ENCODE measurements around the gene WNK2. TPM values are rescaled to one million over a fixed set of nuclear protein-coding genes. Genes with fewer than 3 reads are reported as not detected.

Gene WNK2
- 10 to 100 TPM; 29.2 to 37.5 TPM for total RNA-seq
- polyA plus RNA-seq (ENCODE audit: insufficient read length in 2 of 2): 100 to 1,000 TPM; 101 to 124 TPM
- long read RNA-seq, donor 1, partial matches to known transcripts: 30 of 33 reads
- long read RNA-seq, donor 1, other reads (novel, unspliced or antisense): 0 of 33 reads
- long read RNA-seq, donor 2, partial matches to known transcripts: 13 of 14 reads
- long read RNA-seq, donor 2, other reads (novel, unspliced or antisense): 0 of 14 reads
- long read RNA-seq, donor 3, partial matches to known transcripts: 7 of 9 reads
- long read RNA-seq, donor 3, other reads (novel, unspliced or antisense): 0 of 9 reads
- long read RNA-seq, donor 4, partial matches to known transcripts: 0 of 1 reads
- long read RNA-seq, donor 4, other reads (novel, unspliced or antisense): 0 of 1 reads

- H3K27me3 ChIP-seq (ENCODE audit: control insufficient read depth, insufficient read depth, low read length): peaks cover 5% of the 10 kb centered on the region
- peak within 1 kb of the TSS; percentile 61 for H3K27ac ChIP-seq (ENCODE audit: low read depth, low read length)
- under 1% methylated on average over 82 of the region's 82 CpGs for WGBS (ENCODE audit: insufficient coverage)
Observed at GRCh38 chr9:93183663-93184431, at the start of gene WNK2. Gene WNK2 (plus strand): TSS chr9:93184139. CDS start chr9:93184930, 791 bp downstream.

DNA sequence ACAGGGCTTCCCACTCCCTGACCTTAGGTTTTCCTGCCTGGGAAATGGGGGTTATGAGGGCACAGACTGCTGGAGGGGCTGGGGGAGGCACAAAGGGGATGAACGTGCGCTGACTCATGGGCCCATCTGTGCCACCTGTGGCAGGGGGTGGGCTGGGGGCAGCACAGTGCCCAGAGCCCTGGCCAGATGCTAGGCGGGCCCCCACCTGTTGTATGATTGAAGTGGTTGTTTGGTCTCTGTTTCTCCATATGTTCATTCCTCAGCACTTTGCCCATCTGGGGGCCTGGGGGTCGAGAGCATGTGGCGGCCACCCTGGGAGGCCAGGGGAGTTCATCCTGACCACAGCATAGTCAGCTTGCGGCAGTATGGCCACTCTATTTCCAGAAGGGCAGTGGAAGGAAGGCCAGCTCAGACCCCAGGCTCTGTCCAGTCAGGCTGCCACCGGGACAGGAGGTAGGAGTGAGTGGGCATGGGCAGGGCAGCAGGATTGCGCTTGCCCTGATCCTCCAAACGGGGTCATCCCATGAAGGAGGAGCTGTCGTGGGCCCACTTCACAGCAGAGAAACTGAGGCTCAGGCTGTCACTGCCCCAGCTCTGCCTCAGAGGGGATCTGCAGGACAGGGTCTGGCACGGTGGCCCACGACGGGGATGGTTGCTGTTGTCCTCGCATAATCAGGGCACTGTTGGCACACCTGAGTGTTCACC is 49.0 kb upstream of the WNK2 start:
- Histone ChIP-seq H3K27me3 (ENCODE audit: control insufficient read depth, insufficient read depth, low read length) (no peaks in the 10 kb centered on the region), H3K4me3 (ENCODE audit: low read depth, low read length) (peak overlapping the region; percentile 60), H3K27ac (ENCODE audit: low read depth, low read length) (peak overlapping the region; percentile 92), H3K9me3 (ENCODE audit: control insufficient read depth, insufficient read depth, low read length) (no peaks in the 10 kb centered on the region), H3K4me1 (ENCODE audit: control insufficient read depth, insufficient read depth, low read length) (peaks cover 60% of the 10 kb centered on the region), H3K36me3 (ENCODE audit: control insufficient read depth, insufficient read depth, low read length) (peaks cover 20% of the 10 kb centered on the region)
- DNase-seq (ENCODE audit: low read depth in 4 of 6, low spot score in 6 of 6): no peak
- 81% methylated on average over 11 of the region's 14 CpGs for WGBS (ENCODE audit: insufficient coverage)

More at GRCh38 chr9:93183663-93184431, at the start of gene WNK2:
- peak within 1 kb of the TSS; percentile 71 for H3K4me3 ChIP-seq (ENCODE audit: low read depth, low read length)
- H3K9me3 ChIP-seq (ENCODE audit: control insufficient read depth, insufficient read depth, low read length): no peaks in the 10 kb centered on the region
- peaks cover 22% of the 10 kb centered on the region for H3K36me3 ChIP-seq (ENCODE audit: control insufficient read depth, insufficient read depth, low read length)
- DNase-seq (ENCODE audit: low read depth in 4 of 6, low spot score in 6 of 6): peak in 3 of 6 donors; percentile 63 to 90 (median 90)
- H3K4me1 ChIP-seq (ENCODE audit: control insufficient read depth, insufficient read depth, low read length): peaks cover 46% of the 10 kb centered on the region

- no peak overlapping the region for H3K27ac ChIP-seq (ENCODE audit: low read depth, low read length)
- peak in 2 of 6 donors; percentile 44 to 83 for DNase-seq (ENCODE audit: low read depth in 4 of 6, low spot score in 6 of 6)
- peaks cover 49% of the 10 kb centered on the region for H3K4me1 ChIP-seq (ENCODE audit: control insufficient read depth, insufficient read depth, low read length)
- H3K27me3 ChIP-seq (ENCODE audit: control insufficient read depth, insufficient read depth, low read length): no peaks in the 10 kb centered on the region
- H3K36me3 ChIP-seq (ENCODE audit: control insufficient read depth, insufficient read depth, low read length): peaks cover 8% of the 10 kb centered on the region
- no peak overlapping the region for H3K4me3 ChIP-seq (ENCODE audit: low read depth, low read length)
- 34% methylated on average over 8 of the region's 11 CpGs for WGBS (ENCODE audit: insufficient coverage)
- no peaks in the 10 kb centered on the region for H3K9me3 ChIP-seq (ENCODE audit: control insufficient read depth, insufficient read depth, low read length)
Observed at GRCh38 chr9:93136011-93136440, 47.9 kb upstream of the WNK2 start.

GRCh38 chr9:93137362-93137761 is 46.6 kb upstream of the WNK2 start:
- Histone ChIP-seq H3K36me3 (ENCODE audit: control insufficient read depth, insufficient read depth, low read length) (peaks cover under 1% of the 10 kb centered on the region), H3K27me3 (ENCODE audit: control insufficient read depth, insufficient read depth, low read length) (no peaks in the 10 kb centered on the region), H3K9me3 (ENCODE audit: control insufficient read depth, insufficient read depth, low read length) (no peaks in the 10 kb centered on the region), H3K4me3 (ENCODE audit: low read depth, low read length) (no peak overlapping the region), H3K27ac (ENCODE audit: low read depth, low read length) (no peak overlapping the region), H3K4me1 (ENCODE audit: control insufficient read depth, insufficient read depth, low read length) (peaks cover 35% of the 10 kb centered on the region)
- no peak for DNase-seq (ENCODE audit: low read depth in 4 of 6, low spot score in 6 of 6)
- 80% methylated on average over 9 of the region's 11 CpGs for WGBS (ENCODE audit: insufficient coverage)

- Histone ChIP-seq H3K4me3 (ENCODE audit: low read depth, low read length) (no peak overlapping the region), H3K27me3 (ENCODE audit: control insufficient read depth, insufficient read depth, low read length) (no peaks in the 10 kb centered on the region), H3K27ac (ENCODE audit: low read depth, low read length) (no peak overlapping the region), H3K36me3 (ENCODE audit: control insufficient read depth, insufficient read depth, low read length) (no peaks in the 10 kb centered on the region), H3K4me1 (ENCODE audit: control insufficient read depth, insufficient read depth, low read length) (peaks cover 30% of the 10 kb centered on the region), H3K9me3 (ENCODE audit: control insufficient read depth, insufficient read depth, low read length) (no peaks in the 10 kb centered on the region)
- WGBS (ENCODE audit: insufficient coverage): 61% methylated on average over 5 of the region's 7 CpGs
- no peak for DNase-seq (ENCODE audit: low read depth in 4 of 6, low spot score in 6 of 6)
Observed at GRCh38 chr9:93138171-93138764, 45.7 kb upstream of the WNK2 start.

- WGBS (ENCODE audit: insufficient coverage): 98% methylated on average over 14 of the region's 16 CpGs
- Histone ChIP-seq H3K9me3 (ENCODE audit: control insufficient read depth, insufficient read depth, low read length) (no peaks in the 10 kb centered on the region), H3K27ac (ENCODE audit: low read depth, low read length) (no peak overlapping the region), H3K4me3 (ENCODE audit: low read depth, low read length) (no peak overlapping the region), H3K36me3 (ENCODE audit: control insufficient read depth, insufficient read depth, low read length) (no peaks in the 10 kb centered on the region), H3K27me3 (ENCODE audit: control insufficient read depth, insufficient read depth, low read length) (no peaks in the 10 kb centered on the region), H3K4me1 (ENCODE audit: control insufficient read depth, insufficient read depth, low read length) (peaks cover 35% of the 10 kb centered on the region)
- no peak for DNase-seq (ENCODE audit: low read depth in 4 of 6, low spot score in 6 of 6)
Observed at GRCh38 chr9:93139365-93140182, 44.4 kb upstream of the WNK2 start.

DNA sequence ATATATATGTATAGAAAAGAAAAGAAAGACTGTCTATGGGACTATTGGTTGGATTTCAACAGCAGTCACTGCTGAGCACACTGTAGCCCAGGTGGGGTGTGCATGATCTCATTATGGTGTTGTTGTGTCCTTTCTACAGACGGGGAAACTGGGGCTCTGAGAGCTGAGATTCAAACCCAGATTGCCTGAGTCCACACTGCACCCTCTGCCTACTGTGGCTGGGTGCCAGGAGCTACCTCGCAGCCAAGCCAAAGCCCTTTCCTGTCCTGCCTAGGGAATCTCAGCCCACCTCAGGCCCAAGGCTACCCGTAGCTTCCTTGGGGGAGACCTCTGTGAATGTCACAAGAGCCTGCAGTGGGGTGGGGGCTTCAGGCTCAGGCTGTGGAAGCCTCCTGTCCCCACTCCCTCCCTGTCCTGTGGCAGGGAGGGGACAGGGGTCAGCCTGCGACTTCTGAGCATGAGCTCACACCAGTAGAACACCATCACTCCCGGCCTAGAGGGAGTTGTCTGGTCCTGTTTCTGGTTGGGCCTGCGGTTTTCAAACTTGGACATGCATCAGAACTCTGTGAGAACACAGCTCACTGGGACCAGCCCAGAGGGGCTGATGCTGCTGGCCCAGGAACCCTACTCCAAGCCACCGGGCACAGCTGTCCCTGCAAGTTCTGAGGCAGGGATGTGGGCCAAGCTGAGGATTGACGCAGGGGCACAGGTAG is 42.0 kb upstream of the WNK2 start:
- 72% methylated on average over 6 of the region's 8 CpGs for WGBS (ENCODE audit: insufficient coverage)
- Histone ChIP-seq H3K36me3 (ENCODE audit: control insufficient read depth, insufficient read depth, low read length) (no peaks in the 10 kb centered on the region), H3K4me3 (ENCODE audit: low read depth, low read length) (no peak overlapping the region), H3K9me3 (ENCODE audit: control insufficient read depth, insufficient read depth, low read length) (no peaks in the 10 kb centered on the region), H3K4me1 (ENCODE audit: control insufficient read depth, insufficient read depth, low read length) (peaks cover 16% of the 10 kb centered on the region), H3K27me3 (ENCODE audit: control insufficient read depth, insufficient read depth, low read length) (no peaks in the 10 kb centered on the region), H3K27ac (ENCODE audit: low read depth, low read length) (no peak overlapping the region)
- no peak for DNase-seq (ENCODE audit: low read depth in 4 of 6, low spot score in 6 of 6)

DNA sequence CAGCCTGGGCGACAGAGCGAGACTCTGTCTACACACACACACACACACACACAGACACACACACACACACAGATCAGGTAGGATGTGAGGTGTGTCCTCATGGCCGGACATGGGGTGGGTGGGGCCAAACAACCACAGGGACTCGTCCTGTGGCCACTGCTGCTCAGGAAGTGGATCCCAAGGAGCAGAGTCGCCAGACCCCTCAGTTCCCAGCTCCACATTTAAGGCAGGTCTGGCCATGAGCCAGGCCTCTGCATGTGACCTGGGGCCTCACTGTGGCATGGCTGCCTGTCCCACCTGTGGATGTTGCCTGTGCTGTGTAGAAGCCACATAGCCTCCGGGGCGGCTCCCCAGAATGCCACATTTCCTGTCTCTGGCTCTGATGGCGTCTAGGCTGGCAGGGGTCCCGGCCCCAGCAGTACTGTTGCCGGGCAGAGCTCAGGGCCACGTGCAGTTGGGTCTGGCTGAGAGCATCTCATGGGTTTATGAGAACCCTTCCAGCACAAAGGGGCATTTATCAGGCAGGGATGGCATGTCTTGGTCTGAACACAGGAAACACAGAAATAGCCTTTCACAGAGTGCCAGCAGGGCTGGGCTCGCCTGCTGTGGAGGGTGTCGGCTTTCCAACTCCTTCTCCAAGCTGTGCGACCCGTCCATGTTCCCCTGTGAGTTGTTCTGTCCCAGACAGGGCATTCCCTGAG is 40.0 kb upstream of the WNK2 start:
- peak in 3 of 6 donors; percentile 75 to 92 (median 84) for DNase-seq (ENCODE audit: low read depth in 4 of 6, low spot score in 6 of 6)
- Histone ChIP-seq H3K27ac (ENCODE audit: low read depth, low read length) (peak overlapping the region; percentile 88), H3K27me3 (ENCODE audit: control insufficient read depth, insufficient read depth, low read length) (no peaks in the 10 kb centered on the region), H3K4me1 (ENCODE audit: control insufficient read depth, insufficient read depth, low read length) (peaks cover 16% of the 10 kb centered on the region), H3K36me3 (ENCODE audit: control insufficient read depth, insufficient read depth, low read length) (no peaks in the 10 kb centered on the region), H3K9me3 (ENCODE audit: control insufficient read depth, insufficient read depth, low read length) (no peaks in the 10 kb centered on the region), H3K4me3 (ENCODE audit: low read depth, low read length) (no peak overlapping the region)
- 21% methylated on average over 13 of the region's 15 CpGs for WGBS (ENCODE audit: insufficient coverage)

Data from spinal cord (tissue), 10 donors.